HCT116 (cell line): ENCODE measurements around the gene OR9Q1. TPM values are rescaled to one million over a fixed set of nuclear protein-coding genes. Genes with fewer than 3 reads are reported as not detected.

Source experiments
- ATAC-seq: fragments of 200-7000 bp; cut with Tn5 transposase; 2 replicates; pipeline ENCODE4 v1.9.1; 2020; ENCODE audit warnings: mild to moderate bottlenecking, moderate library complexity
- BruUV-seq: library from RNA; stranded (reverse); fragments of 400-500 nt; replicated peaks from 2 replicates; lab custom pipeline; 2021; lab: Mats Ljungman, UMichigan
- CTCF ChIA-PET: fragments of 300-600 bp; sonication (Branson Sonifier 250); formaldehyde crosslinking; loops from one replicate; lab custom pipeline; 2021; ENCODE audit warnings: antibody characterized with exemption; lab: Charles Lee
- POLR2A ChIA-PET: fragments of 300-600, 350-600 bp; sonication (Branson Sonifier 250); formaldehyde crosslinking; loops from one replicate; lab custom pipeline; 2021; ENCODE audit warnings: antibody characterized with exemption; lab: Charles Lee
- RAD21 ChIA-PET, 2 experiments: fragments of 300-600 bp; sonication (Branson Sonifier 250); formaldehyde crosslinking; loops; one replicate each; lab custom pipeline; 2023; ENCODE audit warnings: low total read pairs in 2 of 2; ENCODE audit not compliant: uncharacterized antibody in 2 of 2, unreplicated experiment in 2 of 2, low non-redundant PET in 1 of 2; lab: Charles Lee
- DNase-seq: peaks from one replicate; pipeline ENCODE4 v3.0.0-alpha.2; 2010; ENCODE audit warnings: low read depth, low spot score
- H2AFZ ChIP-seq: fragments of 200-600 bp; shearing (Covaris generic), sonication (generic); 2 replicates; pipeline ENCODE4 v1.6.1; 2017; ENCODE audit warnings: low read depth, mixed run types, mixed read lengths, antibody characterized with exemption, low read length; ENCODE audit not compliant: poor library complexity, severe bottlenecking
- H3K27ac ChIP-seq: 2 replicates; pipeline ENCODE4 v1.5.1; 2012; ENCODE audit warnings: low read depth, low read length
- H3K27me3 ChIP-seq: fragments of 200-600 bp; sonication (generic); 2 replicates; pipeline ENCODE4 v1.6.1; 2016; ENCODE audit warnings: mixed run types, low read length, mixed read lengths; ENCODE audit not compliant: insufficient read depth
- H3K36me3 ChIP-seq, 2 experiments: fragments of 200-500 bp in 1 of 2; fragments of 200-600 bp in 1 of 2; sonication (Bioruptor generic) in 1 of 2; sonication (generic) in 1 of 2; 2 replicates each; pipeline versions ENCODE4 v1.5.1 to v1.6.1; 2014 to 2016; ENCODE audit warnings: low read length in 2 of 2, inconsistent platforms in 1 of 2, mixed read lengths in 1 of 2, mixed run types in 1 of 2; ENCODE audit not compliant: insufficient read depth in 2 of 2, control insufficient read depth in 1 of 2
- H3K4me1 ChIP-seq, 2 experiments: fragments of 200-600 bp in 1 of 2; sonication (generic) in 1 of 2; 2 replicates each; pipeline versions ENCODE4 v1.5.1 to v1.6.1; 2012 to 2017; ENCODE audit warnings: low read length in 2 of 2, inconsistent platforms in 1 of 2, mild to moderate bottlenecking in 1 of 2, mixed read lengths in 1 of 2, mixed run types in 1 of 2, moderate library complexity in 1 of 2; ENCODE audit not compliant: insufficient read depth in 2 of 2, control insufficient read depth in 1 of 2
- H3K4me2 ChIP-seq: fragments of 200-600 bp; sonication (generic); 2 replicates; pipeline ENCODE4 v1.6.1; 2017; ENCODE audit warnings: mixed run types, low read length, mixed read lengths
- H3K4me3 ChIP-seq, 2 experiments: fragments of 200-600 bp in 1 of 2; sonication (generic) in 1 of 2; replicated peaks in 1 of 2; 2 replicates each; pipeline ENCODE4 v1.5.1; 2011 to 2016; ENCODE audit warnings: low read length in 2 of 2, control low read depth in 1 of 2, low read depth in 1 of 2, mild to moderate bottlenecking in 1 of 2, mixed read lengths in 1 of 2, mixed run types in 1 of 2
- H3K79me2 ChIP-seq: fragments of 200-600 bp; sonication (generic); 2 replicates; pipeline ENCODE4 v1.6.1; 2017; ENCODE audit warnings: mild to moderate bottlenecking, mixed run types, low read length, moderate library complexity, mixed read lengths; ENCODE audit not compliant: insufficient read depth
- H3K9ac ChIP-seq: fragments of 200-600 bp; sonication (generic); 2 replicates; pipeline ENCODE4 v1.6.1; 2016; ENCODE audit warnings: low read length, mixed read lengths
- H3K9me2 ChIP-seq: fragments of 200-600 bp; sonication (generic), shearing (Covaris generic); 2 replicates; pipeline ENCODE4 v1.6.1; 2017; ENCODE audit warnings: mixed run types, mild to moderate bottlenecking, moderate library complexity; ENCODE audit not compliant: insufficient read depth
- H3K9me3 ChIP-seq, 2 experiments: fragments of 200-500 bp in 1 of 2; fragments of 200-600 bp in 1 of 2; sonication (Bioruptor generic) in 1 of 2; sonication (generic) in 1 of 2; 2 replicates each; pipeline ENCODE4 v1.6.1; 2014 to 2017; ENCODE audit warnings: low read length in 2 of 2, mixed read lengths in 2 of 2, inconsistent platforms in 1 of 2, low read depth in 1 of 2, mild to moderate bottlenecking in 1 of 2, mixed run types in 1 of 2, moderate library complexity in 1 of 2; ENCODE audit not compliant: control insufficient read depth in 1 of 2, insufficient read depth in 1 of 2
- H4K20me1 ChIP-seq: fragments of 200-600 bp; sonication (generic), shearing (Covaris generic); 2 replicates; pipeline ENCODE4 v1.6.1; 2017; ENCODE audit warnings: mixed run types, mild to moderate bottlenecking, moderate library complexity; ENCODE audit not compliant: insufficient read depth
- CEBPB ChIP-seq: IDR thresholded peaks from 2 replicates; pipeline ENCODE4 v1.6.1; 2012; ENCODE audit warnings: low read depth
- ELF1 ChIP-seq: IDR thresholded peaks from 2 replicates; pipeline ENCODE4 v1.6.1; 2012; ENCODE audit warnings: low read depth, borderline replicate concordance
- EZH2 ChIP-seq: fragments of 200-600 bp; sonication (generic); IDR thresholded peaks from 2 replicates; pipeline ENCODE4 v1.6.1; 2017; ENCODE audit warnings: antibody characterized with exemption, mixed run types
- EZH2phosphoT487 ChIP-seq: fragments of 200-600 bp; IDR thresholded peaks from 2 replicates; pipeline ENCODE4 v1.6.1; 2018; ENCODE audit warnings: antibody characterized with exemption, borderline replicate concordance
- JUND ChIP-seq: IDR thresholded peaks from 2 replicates; pipeline ENCODE4 v1.6.1; 2012
- SRF ChIP-seq: IDR thresholded peaks from 2 replicates; pipeline ENCODE4 v1.6.1; 2012; ENCODE audit warnings: low read depth
- intact Hi-C: fragments of 100-400 bp; cut with micrococcal nuclease; formaldehyde crosslinking; loops from 2 replicates; pipeline ENCODE4 v1.10.0; 2022
- total RNA-seq: library from RNA; stranded (reverse); gene quantifications from one replicate; pipeline ENCODE4 v1.2.1, GENCODE V29; 2021; ENCODE audit not compliant: unreplicated experiment
- TF ChIP-seq, protein P1 (sequence below), 3 experiments: fragments of 200-600 bp in 1 of 3; sonication (generic) in 1 of 3; IDR thresholded peaks in 2 of 3; conservative IDR thresholded peaks in 1 of 3; 2 replicates each; pipeline ENCODE4 v1.5.1; 2012 to 2017; ENCODE audit warnings: low read depth in 2 of 3, low read length in 2 of 3, antibody characterized with exemption in 1 of 3, borderline replicate concordance in 1 of 3, control low read depth in 1 of 3, mild to moderate bottlenecking in 1 of 3, mixed read lengths in 1 of 3, mixed run types in 1 of 3, moderate library complexity in 1 of 3; ENCODE audit not compliant: insufficient read depth in 1 of 3
- TF ChIP-seq, protein P2 (sequence below): IDR thresholded peaks from 2 replicates; pipeline ENCODE4 v1.6.1; 2012

The OR9Q1 gene
- total RNA-seq, 1 experiment from 2014 or later = not detected

DNA sequence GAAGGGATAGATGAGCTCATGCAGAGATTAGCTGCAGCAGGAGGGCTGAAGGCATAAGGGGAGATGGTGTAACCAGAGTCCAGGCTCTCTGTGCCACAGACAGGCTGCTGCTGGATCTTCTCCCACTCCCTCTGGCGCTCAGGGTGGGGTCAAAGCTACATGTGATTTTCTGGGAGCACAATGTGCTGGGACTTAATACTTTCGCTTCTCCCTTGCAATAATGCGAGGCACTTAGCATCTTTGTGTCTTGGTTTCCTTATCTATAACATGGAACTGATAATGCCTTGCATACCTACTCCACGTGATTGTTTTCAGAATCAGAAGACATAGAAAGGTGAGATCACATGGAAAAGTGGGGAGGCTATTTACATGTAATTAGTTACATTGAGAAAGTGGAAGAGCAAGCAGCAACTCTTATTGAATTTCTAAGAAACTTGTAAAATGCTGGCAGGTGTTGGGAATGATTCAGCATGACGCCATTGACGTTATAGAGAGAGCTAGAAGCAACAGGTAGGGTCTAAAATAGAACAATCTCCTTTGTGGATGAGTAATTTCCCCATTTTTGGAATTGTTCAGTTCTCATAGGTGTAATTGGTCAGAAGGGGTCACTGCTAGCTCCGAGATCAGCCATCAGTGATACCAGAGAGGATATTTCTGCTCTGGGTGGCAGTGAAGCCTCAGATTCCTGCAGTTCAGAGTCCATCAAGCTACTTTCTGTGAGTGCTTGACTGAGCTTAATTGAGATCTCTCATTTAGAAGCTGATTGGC, 109.8 kb downstream of the OR9Q1 start (continued):
- TF ChIP-seq, protein P1, sequence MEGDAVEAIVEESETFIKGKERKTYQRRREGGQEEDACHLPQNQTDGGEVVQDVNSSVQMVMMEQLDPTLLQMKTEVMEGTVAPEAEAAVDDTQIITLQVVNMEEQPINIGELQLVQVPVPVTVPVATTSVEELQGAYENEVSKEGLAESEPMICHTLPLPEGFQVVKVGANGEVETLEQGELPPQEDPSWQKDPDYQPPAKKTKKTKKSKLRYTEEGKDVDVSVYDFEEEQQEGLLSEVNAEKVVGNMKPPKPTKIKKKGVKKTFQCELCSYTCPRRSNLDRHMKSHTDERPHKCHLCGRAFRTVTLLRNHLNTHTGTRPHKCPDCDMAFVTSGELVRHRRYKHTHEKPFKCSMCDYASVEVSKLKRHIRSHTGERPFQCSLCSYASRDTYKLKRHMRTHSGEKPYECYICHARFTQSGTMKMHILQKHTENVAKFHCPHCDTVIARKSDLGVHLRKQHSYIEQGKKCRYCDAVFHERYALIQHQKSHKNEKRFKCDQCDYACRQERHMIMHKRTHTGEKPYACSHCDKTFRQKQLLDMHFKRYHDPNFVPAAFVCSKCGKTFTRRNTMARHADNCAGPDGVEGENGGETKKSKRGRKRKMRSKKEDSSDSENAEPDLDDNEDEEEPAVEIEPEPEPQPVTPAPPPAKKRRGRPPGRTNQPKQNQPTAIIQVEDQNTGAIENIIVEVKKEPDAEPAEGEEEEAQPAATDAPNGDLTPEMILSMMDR (IDR thresholded peaks at IDR 0.05 in 2 of 3, conservative IDR thresholded peaks at IDR 0.05 in 1 of 3; ENCODE audit: borderline replicate concordance in 1 of 3, insufficient read depth in 1 of 3, low read depth in 2 of 3, low read length in 2 of 3) = 0 out of 6 replicates have a peak, but pooled peaks of 1 of the 3 experiments have one; percentile 8
- TF ChIP-seq, protein P2, sequence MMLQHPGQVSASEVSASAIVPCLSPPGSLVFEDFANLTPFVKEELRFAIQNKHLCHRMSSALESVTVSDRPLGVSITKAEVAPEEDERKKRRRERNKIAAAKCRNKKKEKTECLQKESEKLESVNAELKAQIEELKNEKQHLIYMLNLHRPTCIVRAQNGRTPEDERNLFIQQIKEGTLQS = no peak
- TF ChIP-seq CEBPB = no peak

DNA sequence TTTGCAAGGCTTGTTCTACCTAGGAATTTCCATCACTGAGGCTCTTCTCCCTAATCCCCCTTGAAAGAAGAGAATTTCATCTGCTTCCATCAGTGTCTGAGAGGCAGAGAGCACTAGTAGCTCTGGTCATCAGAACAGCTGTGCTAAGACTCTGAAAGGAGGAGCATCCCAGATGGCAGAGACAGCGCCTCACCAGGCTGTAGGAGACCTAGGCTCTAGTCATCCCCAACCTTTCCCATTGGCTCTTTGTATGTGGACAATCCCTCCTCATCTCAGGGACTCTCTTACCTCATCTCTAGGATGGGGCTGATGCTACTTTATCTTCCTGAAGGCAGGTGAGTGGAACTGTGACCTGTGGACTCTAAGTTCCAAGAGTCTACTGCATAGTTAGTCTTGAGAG, 110.5 kb downstream of the OR9Q1 start:
- CTCF ChIA-PET = no interaction called here
- peak; percentile 70 for ATAC-seq
- intact Hi-C loops = loop anchor here (10.0 kb wide), 1 partner anchor 391 kb away; no protein-coding TSS in a partner anchor
- RAD21 ChIA-PET = no interaction called here
- TF ChIP-seq ELF1 (no peak), EZH2phosphoT487 (no peak), EZH2 (no peak), CEBPB (no peak), SRF (no peak), JUND (no peak)
- POLR2A ChIA-PET = no interaction called here
- H2AFZ ChIP-seq = no peak overlapping the region
- no peaks in the 10 kb centered on the region for H4K20me1 ChIP-seq
- no peak overlapping the region for H3K4me2 ChIP-seq
- no peaks in the 10 kb centered on the region for H3K4me1 ChIP-seq
- H3K79me2 ChIP-seq = no peaks in the 10 kb centered on the region
- DNase-seq = no peak
- no TSS peak for BruUV-seq
- H3K9me2 ChIP-seq = no peaks in the 10 kb centered on the region
- H3K27me3 ChIP-seq = no peaks in the 10 kb centered on the region
- no peaks in the 10 kb centered on the region for H3K36me3 ChIP-seq
- no peak overlapping the region for H3K27ac ChIP-seq
- H3K4me3 ChIP-seq = no peak overlapping the region
- no peak overlapping the region for H3K9ac ChIP-seq
- H3K9me3 ChIP-seq = no peaks in the 10 kb centered on the region
